K562 (cell line): ENCODE data around the gene POLR2H. TPM values are rescaled to one million over a fixed set of nuclear protein-coding genes. Genes with fewer than 3 reads are reported as not detected.

Source experiments
- ATAC-seq: fragments of 200-7000 bp; cut with Tn5 transposase; 3 replicates; pipeline ENCODE4 v1.9.1; 2020; ENCODE audit warnings: moderate library complexity
- BruUV-seq: library from RNA; stranded (reverse); fragments of 400-500 nt; replicated peaks from 2 replicates; lab custom pipeline; 2021; lab: Mats Ljungman, UMichigan
- CTCF ChIA-PET: fragments of 300-600 bp; formaldehyde crosslinking; extraction: SDS; loops from one replicate; lab custom pipeline; 2021; ENCODE audit warnings: low intra/inter-chr PET ratio; lab: Yijun Ruan, JAX
- POLR2A ChIA-PET: fragments of 300-600, 350-650 bp; sonication (Branson Sonifier 250); formaldehyde crosslinking; extraction: SDS; loops from one replicate; lab custom pipeline; 2021; ENCODE audit warnings: antibody characterized with exemption, inconsistent platforms; lab: Yijun Ruan, JAX
- DNase-seq, 4 experiments: peaks; one replicate each; pipeline versions ENCODE4 v3.0.0 to v3.0.0-alpha.2; 2011 to 2018; ENCODE audit warnings: low spot score in 3 of 4, mixed read lengths in 3 of 4; ENCODE audit errors: extremely low read depth in 1 of 4
- FAIRE-seq: peaks from 2 replicates; lab custom pipeline; 2011; peaks lifted over from hg19 to GRCh38; lab: Jason Lieb, UNC
- H2AFZ ChIP-seq: 2 replicates; pipeline ENCODE4 v1.6.0; 2011; ENCODE audit warnings: low read depth, low read length, control low read depth, inconsistent platforms
- H3K27ac ChIP-seq: fragments of 200-600 bp; 3 replicates; pipeline ENCODE4 v1.8.0; 2011; ENCODE audit warnings: low read depth, mild to moderate bottlenecking, control low read depth, inconsistent platforms, low read length, moderate library complexity, mixed read lengths; ENCODE audit errors: extremely low read depth
- H3K27me3 ChIP-seq, 2 experiments: fragments of 300-600 bp in 1 of 2; 2 replicates in 1 of 2; 3 replicates in 1 of 2; pipeline versions ENCODE4 v1.6.0 to v1.8.0; 2011; ENCODE audit warnings: inconsistent platforms in 2 of 2, low read length in 2 of 2, mild to moderate bottlenecking in 1 of 2, mixed read lengths in 1 of 2, moderate library complexity in 1 of 2; ENCODE audit not compliant: control insufficient read depth in 2 of 2, insufficient read depth in 2 of 2
- H3K36me3 ChIP-seq: fragments of 300-600 bp; 3 replicates; pipeline ENCODE4 v1.8.0; 2011; ENCODE audit warnings: mild to moderate bottlenecking, low read length, inconsistent platforms; ENCODE audit not compliant: control insufficient read depth, insufficient read depth
- H3K4me1 ChIP-seq, 2 experiments: fragments of 200-600 bp in 1 of 2; replicated peaks in 1 of 2; 2 replicates in 1 of 2; 3 replicates in 1 of 2; pipeline versions ENCODE4 v1.5.1 to v1.8.0; 2011; ENCODE audit warnings: inconsistent platforms in 2 of 2, low read length in 2 of 2, mild to moderate bottlenecking in 1 of 2, mixed read lengths in 1 of 2, moderate library complexity in 1 of 2; ENCODE audit not compliant: control insufficient read depth in 2 of 2, insufficient read depth in 2 of 2
- H3K4me2 ChIP-seq: 2 replicates; pipeline ENCODE4 v1.6.1; 2011; ENCODE audit warnings: low read length, control low read depth, inconsistent platforms, mixed read lengths; ENCODE audit not compliant: insufficient read depth
- H3K4me3 ChIP-seq: fragments of 200-600 bp; sonication (generic), shearing (Covaris generic); 2 replicates; pipeline ENCODE4 v1.5.1; 2016; ENCODE audit warnings: control low read depth, inconsistent platforms
- H3K79me2 ChIP-seq: fragments of 200-600 bp; 3 replicates; pipeline ENCODE4 v1.8.0; 2011; ENCODE audit warnings: low read length, inconsistent platforms; ENCODE audit not compliant: control insufficient read depth, insufficient read depth
- H3K9ac ChIP-seq, 2 experiments: 2 replicates each; pipeline versions ENCODE4 v1.6.0 to v1.6.1; 2011; ENCODE audit warnings: low read depth in 2 of 2, low read length in 2 of 2, control low read depth in 1 of 2, inconsistent platforms in 1 of 2, mild to moderate bottlenecking in 1 of 2, mixed read lengths in 1 of 2; ENCODE audit not compliant: insufficient read depth in 1 of 2
- H3K9me1 ChIP-seq: one replicate; pipeline ENCODE4 v1.6.0; 2011; ENCODE audit warnings: inconsistent platforms, mild to moderate bottlenecking, low read length, moderate library complexity; ENCODE audit not compliant: control insufficient read depth, insufficient read depth
- H3K9me3 ChIP-seq: replicated peaks from 2 replicates; pipeline ENCODE4 v1.5.1; 2011; ENCODE audit warnings: low read depth, low read length, inconsistent platforms; ENCODE audit not compliant: control insufficient read depth, insufficient read depth
- H4K20me1 ChIP-seq: replicated peaks from 2 replicates; pipeline ENCODE4 v1.6.1; 2011; ENCODE audit warnings: low read length, inconsistent platforms, mixed read lengths; ENCODE audit not compliant: control insufficient read depth, insufficient read depth
- ATF1 ChIP-seq, 2 experiments: fragments of 450-650 bp in 1 of 2; IDR thresholded peaks; 2 replicates each; pipeline ENCODE4 v1.6.1; 2016; ENCODE audit warnings: missing compliant biosample characterization in 1 of 2, missing genetic modification characterization in 1 of 2
- CBX8 ChIP-seq: fragments of 200-600 bp; sonication (generic); IDR thresholded peaks from 2 replicates; pipeline ENCODE4 v1.6.1; 2012; ENCODE audit warnings: borderline replicate concordance, mixed run types, low read depth, mild to moderate bottlenecking, moderate library complexity, mixed read lengths, low read length, control low read depth, inconsistent platforms; ENCODE audit not compliant: poor library complexity, severe bottlenecking; ENCODE audit errors: extremely low read depth
- HINFP ChIP-seq: fragments of 450-650 bp; conservative IDR thresholded peaks from 2 replicates; pipeline ENCODE4 v1.6.1; 2016; ENCODE audit warnings: missing genetic modification characterization, low read depth, mild to moderate bottlenecking, control low read depth, missing compliant biosample characterization
- HOMEZ ChIP-seq: fragments of 250-450 bp; sonication (Bioruptor Pico); IDR thresholded peaks from 2 replicates; pipeline ENCODE4 v1.4.0; 2020; ENCODE audit warnings: mild to moderate bottlenecking, moderate library complexity
- IRF1 ChIP-seq: sonication (generic); formaldehyde crosslinking; IDR thresholded peaks from 2 replicates; pipeline ENCODE4 v1.8.0; 2022; ENCODE audit warnings: missing genetic modification reagents, mild to moderate bottlenecking, borderline replicate concordance
- KDM5B ChIP-seq: fragments of 200-600 bp; sonication (generic); IDR thresholded peaks from 2 replicates; pipeline ENCODE4 v1.6.1; 2012; ENCODE audit warnings: low read depth, mild to moderate bottlenecking, moderate library complexity, low read length, control low read depth, inconsistent platforms; ENCODE audit not compliant: insufficient replicate concordance
- MAZ ChIP-seq, 2 experiments: fragments of 450-650 bp in 1 of 2; sonication (generic) in 1 of 2; formaldehyde crosslinking; IDR thresholded peaks in 1 of 2; conservative IDR thresholded peaks in 1 of 2; 2 replicates each; pipeline versions ENCODE4 v1.4.0 to v1.5.0; 2020; ENCODE audit warnings: mild to moderate bottlenecking in 1 of 2, missing genetic modification reagents in 1 of 2
- POLR3A ChIP-seq: IDR thresholded peaks from 2 replicates; pipeline ENCODE4 v1.6.1; 2011; ENCODE audit warnings: borderline replicate concordance, mild to moderate bottlenecking, moderate library complexity; ENCODE audit not compliant: insufficient read length, insufficient read depth; ENCODE audit errors: extremely low read depth
- UBTF ChIP-seq, 2 experiments: IDR thresholded peaks; 2 replicates each; pipeline ENCODE4 v1.6.1; 2012; ENCODE audit warnings: improper control_type of control experiment in 2 of 2, low read depth in 2 of 2, low read length in 2 of 2, borderline replicate concordance in 1 of 2
- ZNF217 ChIP-seq: sonication (generic); formaldehyde crosslinking; IDR thresholded peaks from 2 replicates; pipeline ENCODE4 v1.8.0; 2022; ENCODE audit warnings: mild to moderate bottlenecking, missing genetic modification reagents
- WGBS: fragments of 100-300 bp; shearing (Covaris generic); methylation state at CpG from one replicate; pipeline ENCODE4 v1.1.6; 2016; ENCODE audit warnings: low coverage, mixed read lengths; ENCODE audit not compliant: insufficient coverage; ENCODE audit errors: missing lambda C conversion rate; 5-methylcytosine and 5-hydroxymethylcytosine counted together
- in situ Hi-C: fragments of 300-500 bp; cut with MboI; formaldehyde crosslinking; loops from 4 replicates; pipeline ENCODE4 v1.15.0; 2018; ENCODE audit warnings: inconsistent platforms, mixed read lengths
- intact Hi-C: fragments of 100-400 bp; cut with micrococcal nuclease; formaldehyde crosslinking; loops from 2 replicates; pipeline ENCODE4 v1.14.2; 2022
- polyA plus RNA-seq, 8 experiments: library from polyadenylated mRNA; depleted of rRNA in 4 of 8; stranded (reverse) in 5 of 8; unstranded in 3 of 8; fragments of >200 nt; fragmentation: Nextera tagmentation in 2 of 8; fragmentation: Illumina TruSeq in 1 of 8; extraction: Ambion mirVana in 2 of 8; extraction: Trizol in 1 of 8; gene quantifications; 2 replicates each; pipeline versions ENCODE4 v1.2.1 to v1.2.3, GENCODE V29; 2011 to 2014; ENCODE audit warnings: inconsistent platforms in 1 of 8, missing spikeins in 1 of 8
- total RNA-seq, 7 experiments: library from RNA; depleted of rRNA in 6 of 7; stranded (reverse); fragments of >200 nt in 6 of 7; fragmentation: Illumina TruSeq in 2 of 7; extraction: Trizol in 2 of 7; gene quantifications; 2 replicates each; pipeline versions ENCODE4 v1.2.1 to v1.2.3, GENCODE V29; 2011 to 2021; ENCODE audit warnings: low replicate concordance in 1 of 7

The POLR2H gene
- total and polyA plus RNA-seq, 9 of the 15 experiments (the other 6 are each of a cell fraction or from before 2014, with no cell fraction given): 128 to 512 (median 220) TPM

GRCh38 chr3:184371570-184372018, 10.1 kb downstream of the POLR2H start (continued):
- TF ChIP-seq POLR3A: no peak

- H3K9me3 ChIP-seq: no peaks in the 10 kb centered on the region
- H3K36me3 ChIP-seq: peaks cover 25% of the 10 kb centered on the region
- peaks cover 2 to 4% of the 10 kb centered on the region in 2 experiments; a peak in 3 of 5 replicates for H3K27me3 ChIP-seq
- DNase-seq: no peak
- H3K9ac ChIP-seq: no peak overlapping the region
- intact Hi-C loops: loop anchor here (10.0 kb wide), 1 partner anchor 402 kb away; no protein-coding TSS in a partner anchor
- ATAC-seq: no peak
- no peaks in the 10 kb centered on the region; a peak in 1 of 5 replicates for H3K4me1 ChIP-seq
- in situ Hi-C loops: loop anchor here (5.0 kb wide), 2 partner anchors 45 to 95 kb away; no protein-coding TSS in a partner anchor
- CTCF ChIA-PET: interaction anchor here (0.6 to 2.2 kb wide), 5 partner anchors 83 to 171 kb away, joined by 3 to 26 read pairs (median 7); no protein-coding TSS in a partner anchor
- FAIRE-seq: no peak
- WGBS: 39% methylated on average over 8 of the region's 8 CpGs
- no peaks in the 10 kb centered on the region for H3K79me2 ChIP-seq
- no peak overlapping the region for H3K27ac ChIP-seq
- H4K20me1 ChIP-seq: 0 out of 2 replicates have a peak, but pooled peaks cover 7% of the 10 kb centered on the region
- TF ChIP-seq HINFP: no peak
- TF ChIP-seq CBX8: no peak
- TF ChIP-seq UBTF (IDR thresholded peaks at IDR 0.05; ENCODE audit: borderline replicate concordance in 1 of 2, low read depth in 2 of 2, low read length in 2 of 2): no peak
- TF ChIP-seq ZNF217 (CRISPR knock-in tag): no peak
- TF ChIP-seq MAZ (CRISPR knock-in tag; conservative IDR thresholded peaks at IDR 0.05 in 1 of 2, IDR thresholded peaks at IDR 0.05 in 1 of 2): no peak
- TF ChIP-seq ATF1 (CRISPR knock-in tag; IDR thresholded peaks at IDR 0.05): no peak
- TF ChIP-seq ATF1 (tag; IDR thresholded peaks at IDR 0.05): no peak
- TF ChIP-seq KDM5B: no peak
- TF ChIP-seq HOMEZ (CRISPR knock-in tag): no peak
- no peak for TF ChIP-seq IRF1 (CRISPR knock-in tag)
- H2AFZ ChIP-seq: no peak overlapping the region
- H3K9me1 ChIP-seq: no peaks in the 10 kb centered on the region
- no peak overlapping the region for H3K4me2 ChIP-seq
- POLR2A ChIA-PET: interaction anchor here (0.7 to 4.1 kb wide), 12 partner anchors 9 to 533 kb away, joined by 3 to 35 read pairs (median 4); no protein-coding TSS in a partner anchor
- no peak overlapping the region for H3K4me3 ChIP-seq
- BruUV-seq: no TSS peak
These were observed 10.8 kb downstream of the POLR2H start for GRCh38 chr3:184372296-184372821.
